GM19467 (cell line): ENCODE data around the gene SPATS2L.
A peak's percentile ranks its signal among the peaks of the same experiment; 100 is the strongest.

Experiments used
- ATAC-seq: cut with Tn5 transposase; IDR thresholded peaks from one replicate; pipeline ENCODE4 v1.9.1; 2021; ENCODE audit warnings: mild to moderate bottlenecking, moderate library complexity; ENCODE audit not compliant: unreplicated experiment

SPATS2L gene

DNA sequence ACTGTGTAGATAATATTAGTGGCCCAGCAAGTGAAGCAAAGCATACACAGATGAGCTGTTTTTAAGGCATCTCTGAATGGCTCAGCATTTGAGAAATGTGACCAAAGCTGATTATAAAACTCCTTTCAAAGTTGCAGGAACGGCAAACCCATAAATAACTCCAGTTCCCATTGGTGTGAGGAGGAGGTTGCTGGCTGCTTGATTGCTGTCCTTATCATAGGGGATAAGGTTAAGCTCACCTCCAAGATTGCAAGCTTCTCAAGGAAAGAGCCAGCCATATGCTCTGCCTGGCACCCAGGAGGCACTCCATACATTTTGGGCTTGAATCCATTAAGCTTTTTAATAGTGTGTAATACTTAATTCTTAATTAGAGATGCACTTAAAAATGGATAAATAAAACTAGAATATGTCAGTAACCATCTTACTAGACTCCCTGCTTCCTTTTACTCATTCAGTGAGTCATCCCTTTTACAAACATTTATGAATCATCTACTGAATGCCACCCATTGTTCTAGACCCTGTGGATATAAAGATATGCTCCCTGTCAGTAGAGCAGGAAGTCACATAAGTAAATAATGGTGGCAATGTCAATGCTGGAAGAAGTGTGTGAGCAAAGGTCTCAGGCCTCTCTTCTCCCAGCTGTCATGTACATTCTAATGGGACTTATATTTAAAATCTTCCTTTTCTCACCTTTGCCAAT lies 99.3 kb downstream of the SPATS2L start:
- no peak for ATAC-seq

DNA sequence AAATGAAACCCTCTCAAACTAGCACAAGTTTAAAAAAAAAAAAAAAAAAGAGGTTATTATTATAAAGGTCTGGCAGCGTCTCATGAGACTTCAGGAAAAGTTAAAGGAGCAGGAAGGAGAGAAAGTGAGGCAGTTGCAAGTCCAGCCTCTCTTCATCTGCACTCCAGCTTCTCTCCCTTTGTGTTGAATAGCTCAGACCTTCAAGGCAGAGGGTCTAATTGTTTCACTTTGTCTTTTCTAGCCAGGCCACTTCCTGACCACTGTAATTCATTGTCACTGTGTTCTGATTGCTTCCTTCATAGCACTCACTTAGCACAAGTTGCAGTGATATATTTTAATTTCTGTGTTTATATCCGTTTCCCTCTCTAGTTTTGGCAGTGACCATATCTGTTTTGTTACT lies 99.9 kb downstream of the SPATS2L start:
- ATAC-seq = peak; percentile 57

DNA sequence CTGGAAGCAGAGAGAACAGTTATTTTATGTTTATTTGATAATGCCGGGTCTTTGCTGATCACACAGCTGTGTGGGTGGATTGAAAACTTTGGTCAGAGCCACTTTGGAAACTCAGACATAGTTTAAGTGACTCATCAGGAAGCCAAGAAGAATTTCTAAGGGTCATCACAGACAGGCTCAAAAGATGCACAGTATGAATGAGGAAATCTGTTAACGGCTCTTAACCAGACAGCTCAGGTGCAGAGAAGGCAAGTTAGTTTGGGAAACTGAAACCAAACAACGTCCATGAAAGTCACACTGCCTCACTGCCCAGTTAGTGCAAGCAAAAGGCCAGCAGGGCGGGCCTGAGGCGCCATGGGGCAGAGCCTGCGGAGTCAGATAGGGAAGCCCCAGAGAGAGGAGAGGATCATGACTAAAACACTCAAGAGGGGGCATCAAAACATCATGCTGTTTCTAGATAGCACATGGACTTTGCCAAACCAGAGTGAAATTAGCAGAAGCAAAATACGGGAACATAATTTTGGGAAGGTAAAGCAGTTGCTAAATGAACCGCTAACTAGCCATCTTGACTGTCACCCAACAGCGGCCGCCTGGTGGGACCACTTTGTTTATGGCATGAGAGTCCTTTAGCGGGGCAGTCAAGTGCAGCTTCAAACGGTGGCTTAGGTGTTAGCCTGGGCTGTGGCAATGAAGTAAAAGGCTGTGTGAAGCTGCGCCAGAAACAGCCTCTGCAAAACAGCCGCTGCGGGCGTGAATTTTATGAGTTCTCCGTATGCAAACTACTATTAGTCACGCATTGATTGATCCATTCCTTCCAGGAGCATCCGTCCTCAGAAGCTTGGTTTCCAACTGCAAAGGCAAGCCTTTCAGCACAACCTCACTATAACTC lies 102.2 kb downstream of the SPATS2L start:
- no peak for ATAC-seq

DNA sequence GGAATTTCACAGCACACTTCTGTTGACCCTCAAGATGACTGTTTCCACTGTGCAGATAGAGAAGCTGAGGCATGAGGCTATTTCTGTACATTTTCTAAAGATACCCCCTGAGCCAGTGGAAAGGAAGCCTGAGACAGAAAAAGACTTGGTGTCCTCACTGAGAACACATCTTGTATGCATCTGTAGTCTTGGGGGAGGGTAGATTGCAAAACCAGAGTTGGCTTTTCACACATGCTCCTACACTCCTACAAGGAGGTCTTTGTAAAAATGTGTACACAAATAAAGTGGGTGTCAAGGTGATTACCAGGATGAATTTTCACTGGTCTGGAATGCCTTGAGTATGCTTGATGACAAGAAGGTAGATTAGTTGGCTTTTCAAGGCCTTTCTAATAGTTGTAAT lies 105.3 kb downstream of the SPATS2L start:
- no peak for ATAC-seq

DNA sequence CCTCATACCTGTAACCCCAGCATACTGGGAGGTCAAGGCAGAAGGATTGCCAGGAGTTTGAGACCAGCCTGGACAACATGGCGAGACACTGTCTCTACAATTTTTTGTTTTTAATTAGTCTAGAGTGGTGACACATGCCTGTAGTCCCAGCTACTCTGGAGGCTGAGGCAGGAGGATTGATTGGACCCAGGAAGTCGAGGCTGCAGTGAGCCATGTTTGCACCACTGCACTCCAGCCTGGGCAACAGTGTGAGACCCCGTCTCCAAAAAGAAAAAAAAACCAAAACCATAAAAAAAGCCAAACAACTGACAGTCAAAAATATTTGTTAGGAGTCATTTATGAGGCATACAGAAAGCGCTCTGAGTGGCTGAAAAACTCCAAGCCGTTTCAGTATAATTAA lies 107.9 kb downstream of the SPATS2L start:
- ATAC-seq = no peak

DNA sequence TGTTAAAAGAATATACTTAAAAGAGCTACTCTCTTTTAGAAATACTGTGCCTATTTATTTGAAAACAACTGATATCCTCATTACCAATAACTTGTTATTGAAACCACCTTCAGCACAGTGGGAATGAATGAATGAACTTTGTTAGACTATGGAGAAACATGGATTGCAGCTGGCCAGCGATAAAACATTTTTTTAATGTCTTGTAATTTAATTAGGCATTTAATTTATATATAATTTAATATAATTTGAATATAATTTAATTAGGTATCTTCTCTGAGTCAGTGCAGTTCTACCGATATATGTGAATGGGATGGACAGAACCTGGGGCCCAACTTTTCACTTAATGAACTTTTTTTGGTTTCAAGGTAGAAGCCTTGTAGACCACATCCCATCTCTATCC lies 109.0 kb downstream of the SPATS2L start:
- ATAC-seq = no peak

DNA sequence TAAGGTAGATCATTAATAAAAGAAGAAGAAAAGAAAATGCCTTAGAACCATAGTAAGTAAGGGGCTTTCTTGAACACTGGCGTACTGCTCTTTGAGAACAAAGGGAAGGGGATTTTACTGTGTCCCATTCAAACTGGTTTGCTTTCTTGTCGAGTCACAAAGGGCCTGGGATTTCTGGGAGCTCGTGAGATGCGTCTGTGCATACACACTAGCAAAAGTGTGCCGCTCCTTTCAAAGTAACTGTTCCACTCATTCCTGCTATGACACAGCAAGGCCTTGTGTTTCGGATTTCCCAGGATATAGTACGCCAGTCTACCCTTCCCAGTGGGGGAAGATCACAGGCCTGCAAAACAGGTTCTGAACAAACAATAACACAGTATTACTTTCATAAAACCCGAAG lies 110.4 kb downstream of the SPATS2L start:
- no peak for ATAC-seq

DNA sequence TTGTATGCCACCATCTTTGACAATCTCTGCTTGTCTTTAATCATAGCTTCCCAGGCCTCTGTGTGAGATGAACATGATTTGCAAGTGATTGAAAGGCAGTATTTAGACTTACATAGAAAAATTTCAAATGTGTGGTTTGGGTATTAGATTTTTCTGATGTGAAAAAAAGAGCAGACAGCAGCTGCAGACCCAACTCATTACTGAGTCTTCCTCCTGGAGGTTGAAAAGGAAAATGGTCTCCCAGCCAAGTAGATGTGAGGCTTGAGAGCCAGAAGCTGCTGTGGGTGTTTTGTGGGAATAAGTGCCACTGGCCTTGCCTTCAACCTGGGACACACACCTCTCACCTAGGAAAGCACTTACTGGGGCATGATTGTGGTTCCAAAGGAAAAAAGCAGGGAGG lies 110.9 kb downstream of the SPATS2L start:
- ATAC-seq = no peak

DNA sequence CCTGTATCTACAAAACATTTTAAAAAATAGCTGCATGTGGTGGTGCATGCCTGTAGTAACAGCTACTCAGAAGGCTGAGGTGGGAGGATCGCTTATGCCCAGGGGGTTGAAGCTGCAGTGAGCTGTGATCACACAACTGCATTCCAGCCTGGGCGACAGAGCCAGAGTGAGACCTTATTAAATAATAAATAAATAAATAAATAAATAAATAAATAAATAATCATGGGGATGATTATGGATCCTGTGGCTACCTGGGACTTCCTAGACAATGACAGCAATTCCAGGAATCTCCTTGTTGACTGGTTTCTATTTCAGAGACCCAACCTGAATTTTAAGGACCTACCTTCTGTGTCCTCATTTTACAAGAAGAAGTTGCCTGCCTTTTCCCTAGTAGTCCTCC lies 111.9 kb downstream of the SPATS2L start:
- ATAC-seq = no peak

DNA sequence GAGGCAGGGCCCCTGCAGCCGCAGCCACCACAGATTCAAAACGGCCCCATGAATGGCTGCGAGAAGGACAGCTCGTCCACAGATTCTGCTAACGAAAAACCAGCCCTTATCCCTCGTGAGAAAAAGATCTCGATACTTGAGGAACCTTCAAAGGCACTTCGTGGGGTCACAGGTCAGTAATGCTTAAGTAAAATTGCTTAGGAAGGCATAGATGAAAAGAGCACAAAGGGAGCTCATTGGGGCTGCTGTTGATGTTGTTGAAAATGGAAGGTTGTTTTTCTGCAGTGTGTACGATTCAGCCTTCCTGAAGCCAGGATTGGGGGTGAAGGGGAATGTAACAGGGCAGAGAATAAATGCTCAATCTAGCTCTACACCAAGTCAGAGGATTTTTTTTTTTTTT lies 112.8 kb downstream of the SPATS2L start:
- no peak for ATAC-seq

DNA sequence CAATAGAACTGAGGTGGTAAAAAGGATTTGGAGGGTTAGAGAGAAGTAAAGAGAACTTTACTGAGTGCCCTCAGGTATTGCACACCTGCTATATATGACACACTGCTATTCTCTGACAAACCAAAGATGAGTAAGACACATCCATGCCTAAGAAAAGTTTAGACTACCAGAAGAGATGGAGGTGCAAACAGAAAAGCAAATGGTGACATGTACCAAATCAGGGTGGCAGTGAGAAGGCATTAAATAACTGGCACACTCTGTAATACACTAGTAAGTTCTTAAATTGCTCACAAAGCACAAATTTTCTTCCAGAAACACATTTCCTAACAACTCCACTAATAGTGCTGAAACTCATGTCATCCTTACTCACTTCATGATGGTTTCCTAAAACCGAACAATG lies 114.8 kb downstream of the SPATS2L start:
- ATAC-seq = no peak

DNA sequence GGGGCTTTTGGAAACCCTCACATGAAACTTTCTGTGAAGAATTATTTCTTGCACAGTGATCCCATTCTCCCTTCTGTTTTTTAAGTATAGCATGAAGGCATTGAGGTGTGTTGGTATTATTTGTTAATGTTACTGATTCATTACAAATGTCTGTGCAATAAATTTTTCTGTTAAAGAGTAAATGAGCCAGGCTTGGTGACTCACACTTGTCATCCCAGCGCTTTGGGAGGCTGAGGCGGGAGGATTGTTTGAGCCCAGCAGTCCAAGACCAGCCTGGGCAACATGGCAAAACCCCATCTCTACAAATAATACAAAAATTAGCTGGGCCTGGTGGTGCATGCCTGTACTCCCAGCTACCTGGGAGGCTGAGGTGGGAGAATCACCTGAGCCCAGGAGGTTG lies 115.6 kb downstream of the SPATS2L start:
- ATAC-seq = no peak

DNA sequence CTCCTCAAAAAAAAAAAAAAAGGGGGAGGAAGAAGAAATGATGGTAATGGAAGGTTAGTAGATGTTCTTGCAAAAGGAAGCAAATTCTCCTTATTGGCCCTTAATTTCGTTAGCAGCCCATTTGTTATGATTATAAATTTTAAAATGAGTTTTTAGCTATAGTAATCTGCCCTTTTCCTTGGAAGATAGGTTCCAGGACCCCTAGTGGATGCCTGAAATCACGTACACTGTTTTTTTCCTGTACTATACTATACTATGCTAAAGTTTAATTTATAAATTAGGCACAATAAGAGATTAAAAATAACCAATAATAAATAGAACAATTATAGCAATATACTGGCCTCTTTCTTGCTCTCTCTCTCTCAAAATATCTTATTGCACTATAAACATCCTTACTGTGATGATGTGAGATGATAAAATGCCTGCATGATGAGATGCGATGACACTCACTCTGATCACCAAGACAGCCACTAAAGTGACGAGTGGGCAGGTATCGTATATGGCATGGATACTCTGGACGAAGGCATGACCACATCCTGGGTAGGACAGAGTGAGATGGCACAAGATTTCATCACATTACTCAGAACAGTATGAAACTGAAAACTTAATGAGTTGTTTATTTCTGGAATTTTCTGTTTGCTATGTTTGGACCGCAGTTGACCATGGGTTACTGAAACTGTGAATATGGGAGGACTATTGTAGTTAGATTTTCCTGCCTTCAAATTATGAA lies 116.2 kb downstream of the SPATS2L start:
- no peak for ATAC-seq

DNA sequence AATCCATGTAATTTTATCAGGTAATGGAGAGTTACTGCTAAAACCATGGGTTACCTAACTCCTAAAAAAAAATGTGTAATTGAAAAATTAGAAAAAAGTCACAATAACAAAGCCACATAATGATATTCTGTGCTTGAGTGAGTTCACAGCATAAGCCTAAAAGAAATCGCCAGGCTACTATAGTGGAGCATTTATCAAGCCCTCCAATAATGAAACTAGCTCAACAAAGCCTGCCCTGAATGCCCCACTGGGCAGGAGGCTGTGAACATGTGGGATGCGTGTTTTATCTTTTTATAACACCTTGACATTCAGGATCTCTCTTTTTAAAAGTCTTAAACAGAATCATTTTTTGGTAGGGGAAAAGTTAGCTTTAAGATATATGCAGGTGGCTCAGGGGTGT lies 117.0 kb downstream of the SPATS2L start:
- no peak for ATAC-seq

DNA sequence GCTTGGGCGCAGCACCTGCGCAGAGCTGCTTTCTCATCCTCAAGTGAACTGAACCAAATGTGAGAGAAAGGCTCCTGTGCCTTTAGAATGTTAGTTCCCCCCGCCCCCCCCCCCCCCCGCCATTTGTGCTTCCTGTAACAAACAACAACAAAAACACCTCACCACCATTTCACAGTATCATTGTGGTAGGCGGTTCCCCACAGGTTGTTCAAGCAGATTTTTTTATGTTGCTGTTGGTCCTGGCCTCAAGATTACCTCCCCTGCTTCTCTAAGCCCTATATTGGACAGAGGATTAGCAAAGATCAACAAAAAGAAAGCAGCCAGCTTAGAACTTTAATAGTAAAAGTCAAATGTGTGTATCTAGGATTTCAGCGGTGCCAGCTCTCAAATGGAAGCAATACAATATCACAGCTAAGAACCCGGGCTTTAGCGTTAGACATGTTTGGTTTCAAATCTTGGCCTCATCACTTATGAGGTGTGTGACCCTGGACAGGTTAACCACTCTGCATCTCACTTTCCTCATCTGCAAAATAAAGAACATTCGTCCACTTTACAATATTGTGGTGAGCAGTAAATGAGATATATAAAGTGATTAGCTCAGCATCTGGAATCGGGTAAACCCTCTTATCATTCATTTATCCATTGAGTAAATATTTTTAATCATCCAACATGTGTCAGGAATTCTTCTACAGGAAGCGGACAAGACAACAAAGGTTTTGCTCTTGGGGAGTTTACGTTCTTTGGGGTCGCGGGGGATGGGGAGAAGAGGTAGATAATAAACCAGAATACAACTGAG lies 118.7 kb downstream of the SPATS2L start:
- ATAC-seq = no peak

DNA sequence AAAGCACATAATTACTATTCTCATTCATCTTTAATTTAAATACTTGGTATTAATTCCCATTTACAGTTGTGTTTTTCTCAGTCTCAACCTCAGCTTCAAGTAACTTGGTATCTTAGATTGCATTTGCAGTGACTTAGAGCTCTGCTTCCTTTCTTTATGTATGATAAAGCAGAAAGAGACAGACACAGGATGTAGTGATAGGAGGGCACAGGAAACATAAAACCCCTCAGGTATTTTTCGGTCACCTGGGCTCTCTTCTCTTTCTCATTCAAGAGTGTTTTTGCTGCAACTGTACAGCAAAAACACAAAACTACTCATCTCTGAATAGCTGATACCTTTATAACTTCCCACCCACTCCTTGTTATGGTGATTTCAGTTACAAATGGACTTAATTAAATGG lies 120.3 kb downstream of the SPATS2L start:
- no peak for ATAC-seq

DNA sequence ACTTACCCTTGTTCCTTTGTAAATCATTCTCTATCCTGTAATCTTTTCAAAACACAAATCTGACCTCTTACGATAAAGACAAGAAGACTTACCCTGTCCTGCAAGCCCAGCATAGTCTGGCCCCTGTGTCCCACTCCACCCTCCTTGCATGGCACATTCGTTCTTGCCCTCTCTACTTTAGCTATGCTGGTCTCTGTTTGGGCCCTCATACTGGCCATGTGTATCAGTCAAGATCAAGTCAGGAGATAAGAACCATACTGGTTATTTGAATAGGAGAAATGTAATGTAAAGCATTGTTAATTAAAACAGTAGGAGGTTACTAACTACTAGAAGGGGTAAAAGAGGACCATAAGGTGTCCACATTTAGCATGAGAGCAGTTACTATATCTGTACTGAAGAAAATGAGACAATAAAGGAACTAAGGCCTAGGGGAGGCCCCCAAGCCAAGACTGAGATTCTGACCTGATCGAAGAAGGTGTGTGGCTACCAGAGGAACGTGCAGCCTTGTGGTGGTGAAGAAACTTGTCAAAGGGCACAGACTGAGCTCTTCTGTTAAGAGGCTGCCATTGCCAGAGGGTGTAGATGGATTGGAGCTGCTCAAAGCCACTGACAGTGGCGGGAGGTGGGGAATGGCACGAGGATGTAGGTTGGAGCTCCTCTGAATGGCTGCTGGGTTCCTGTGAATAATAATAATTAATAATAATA lies 122.6 kb downstream of the SPATS2L start:
- no peak for ATAC-seq

DNA sequence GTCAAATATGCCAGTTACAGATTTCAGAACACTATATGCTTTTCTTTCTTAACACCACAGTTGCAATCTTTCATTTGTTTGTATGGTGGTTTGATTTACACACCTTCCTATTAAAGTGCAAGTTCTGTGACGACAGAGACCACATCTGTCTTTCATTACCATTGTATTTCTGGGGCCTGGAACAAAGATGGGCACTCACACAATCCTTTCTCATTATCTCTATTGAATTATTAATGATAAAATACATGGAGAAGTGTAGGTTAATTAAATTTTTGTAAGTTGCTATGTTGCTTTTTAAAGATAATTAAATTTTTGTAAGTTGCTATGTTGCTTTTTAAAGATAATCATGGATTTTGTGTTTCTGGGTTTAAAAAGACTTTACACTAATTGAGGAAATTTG lies 123.5 kb downstream of the SPATS2L start:
- ATAC-seq = no peak

DNA sequence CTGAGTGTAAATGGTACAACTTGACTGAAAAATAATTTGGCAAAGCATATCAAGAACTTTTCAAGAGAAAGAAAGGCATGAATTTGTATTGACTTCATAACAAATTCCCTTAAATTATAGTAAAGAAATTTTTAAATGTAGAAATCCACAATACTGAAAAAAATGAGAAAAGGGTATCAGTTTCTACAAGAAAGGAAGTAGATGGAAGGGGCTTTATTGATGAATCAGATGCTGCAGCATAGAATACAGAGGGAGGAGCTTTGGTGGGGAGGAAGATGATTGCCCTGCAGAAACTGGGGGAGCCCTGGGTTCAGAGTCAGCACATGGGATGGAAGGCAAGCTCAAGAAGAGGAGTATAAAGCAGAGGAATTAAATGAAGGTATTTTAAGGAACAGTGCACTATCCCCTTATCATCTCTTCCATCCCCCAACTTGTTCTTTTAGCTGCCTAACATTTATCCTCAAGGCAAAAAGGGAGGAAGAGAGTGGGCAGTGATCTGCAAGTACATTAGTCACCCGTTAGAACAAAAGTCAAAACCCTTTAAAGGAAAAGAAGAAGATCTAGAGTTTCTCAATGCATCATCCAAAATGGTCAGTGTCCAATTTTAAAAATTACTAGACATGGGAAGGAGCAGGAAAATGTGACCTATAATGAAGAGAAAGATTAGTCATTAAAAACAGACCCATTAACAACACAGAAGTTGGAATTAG lies 125.7 kb downstream of the SPATS2L start:
- ATAC-seq = no peak

DNA sequence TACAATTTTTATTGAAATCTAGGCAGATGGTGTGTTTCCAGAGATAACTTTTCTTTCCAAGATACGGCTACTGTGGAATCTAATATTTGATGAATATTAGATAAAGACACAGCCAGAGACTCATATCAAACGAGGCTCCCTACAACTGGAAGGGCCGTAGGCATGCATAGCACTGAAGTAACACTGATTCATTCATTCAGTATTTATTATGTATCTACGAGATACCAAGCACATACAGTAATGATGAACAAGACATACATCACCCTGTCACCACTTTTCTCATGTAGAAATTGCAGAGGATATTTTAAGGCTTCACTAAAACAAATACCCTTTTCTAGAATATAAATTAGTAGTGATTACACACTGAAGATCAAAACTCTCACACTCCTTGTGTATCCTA lies 128.9 kb downstream of the SPATS2L start:
- ATAC-seq = no peak
